Loucy (cell line): ENCODE measurements around the gene ATXN7L1.

Experiments used
- H2AFZ ChIP-seq: fragments of 200-600 bp; sonication (generic); 2 replicates; pipeline ENCODE4 v1.6.0; 2016; ENCODE audit warnings: antibody characterized with exemption, mild to moderate bottlenecking, low read length, moderate library complexity
- H3F3A ChIP-seq: fragments of 200-600 bp; 2 replicates; pipeline ENCODE4 v1.6.0; 2016; ENCODE audit warnings: antibody characterized with exemption, low read depth, mild to moderate bottlenecking
- H3K27me3 ChIP-seq: fragments of 200-600 bp; sonication (generic); 2 replicates; pipeline ENCODE4 v1.6.1; 2014; ENCODE audit warnings: low read length, mild to moderate bottlenecking; ENCODE audit not compliant: insufficient read depth, poor library complexity, severe bottlenecking
- H3K36me3 ChIP-seq: fragments of 200-600 bp; sonication (generic); 2 replicates; pipeline ENCODE4 v1.6.1; 2016; ENCODE audit warnings: low read length; ENCODE audit not compliant: insufficient read depth
- H3K4me1 ChIP-seq: fragments of 200-600 bp; sonication (generic); 2 replicates; pipeline ENCODE4 v1.5.1; 2014; ENCODE audit warnings: low read length, mild to moderate bottlenecking; ENCODE audit not compliant: insufficient read depth, poor library complexity, severe bottlenecking
- H3K4me2 ChIP-seq: fragments of 200-600 bp; sonication (generic); 2 replicates; pipeline ENCODE4 v1.6.0; 2014; ENCODE audit warnings: antibody characterized with exemption, low read length, low read depth, mild to moderate bottlenecking; ENCODE audit not compliant: poor library complexity, severe bottlenecking
- H3K4me3 ChIP-seq: fragments of 200-600 bp; sonication (generic); 2 replicates; pipeline ENCODE4 v1.5.1; 2014; ENCODE audit warnings: low read length, mild to moderate bottlenecking, mixed read lengths; ENCODE audit not compliant: poor library complexity, severe bottlenecking
- H3K79me2 ChIP-seq: fragments of 200-600 bp; sonication (generic); 2 replicates; pipeline ENCODE4 v1.6.1; 2014; ENCODE audit warnings: low read length; ENCODE audit not compliant: insufficient read depth
- H3K9ac ChIP-seq: fragments of 200-600 bp; sonication (generic); 2 replicates; pipeline ENCODE4 v1.6.0; 2014; ENCODE audit warnings: mild to moderate bottlenecking, low read depth, low read length, moderate library complexity; ENCODE audit not compliant: poor library complexity, severe bottlenecking
- H3K9me2 ChIP-seq: fragments of 200-600 bp; sonication (generic); replicated peaks from 2 replicates; pipeline ENCODE4 v1.6.1; 2016; ENCODE audit warnings: low read depth, low read length, mixed read lengths
- H3K9me3 ChIP-seq: fragments of 200-600 bp; sonication (generic); 2 replicates; pipeline ENCODE4 v1.6.1; 2014; ENCODE audit warnings: mild to moderate bottlenecking, antibody characterized with exemption, low read length, low read depth; ENCODE audit not compliant: insufficient read depth
- H4K20me1 ChIP-seq: fragments of 200-600 bp; sonication (generic); 2 replicates; pipeline ENCODE4 v1.6.0; 2014; ENCODE audit warnings: antibody characterized with exemption, low read length, mild to moderate bottlenecking; ENCODE audit not compliant: insufficient read depth, poor library complexity, severe bottlenecking
- EZH2phosphoT487 ChIP-seq: fragments of 200-600 bp; IDR thresholded peaks from 2 replicates; pipeline ENCODE4 v1.6.1; 2018; ENCODE audit warnings: antibody characterized with exemption, mild to moderate bottlenecking, moderate library complexity, borderline replicate concordance
- TF ChIP-seq, protein P1 (sequence below): fragments of 200-600 bp; sonication (generic); conservative IDR thresholded peaks from 2 replicates; pipeline ENCODE4 v1.5.1; 2014; ENCODE audit warnings: mild to moderate bottlenecking, antibody characterized with exemption, low read length

ATXN7L1 gene

DNA sequence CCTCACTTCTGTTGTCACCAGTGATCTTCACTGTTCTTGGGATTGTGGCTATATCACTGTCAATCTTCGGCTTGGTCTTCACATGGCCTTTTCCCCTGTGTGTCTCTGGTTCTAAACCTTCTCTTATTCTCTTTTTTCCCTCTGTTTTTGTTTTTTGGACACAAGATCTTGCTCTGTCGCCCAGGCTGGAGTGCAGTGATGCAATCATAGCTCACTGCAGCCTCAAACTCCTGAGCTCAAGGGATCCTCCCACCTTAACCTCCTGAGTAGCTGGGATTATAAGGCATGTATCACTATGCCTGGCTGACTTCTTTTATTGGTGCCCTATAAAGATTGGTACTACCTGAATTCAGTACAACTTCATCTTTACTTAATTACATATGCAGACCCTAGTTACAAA is 151.7 kb downstream of the ATXN7L1 start:
- Histone ChIP-seq H2AFZ (no peak overlapping the region), H3K27me3 (no peaks in the 10 kb centered on the region), H3K9me2 (no peaks in the 10 kb centered on the region), H3K4me3 (no peak overlapping the region), H3K9me3 (no peaks in the 10 kb centered on the region), H3K4me1 (no peaks in the 10 kb centered on the region), H3K9ac (no peak overlapping the region), H3K4me2 (no peak overlapping the region), H4K20me1 (no peaks in the 10 kb centered on the region), H3F3A (no peaks in the 10 kb centered on the region), H3K79me2 (no peaks in the 10 kb centered on the region), H3K36me3 (no peaks in the 10 kb centered on the region)
- TF ChIP-seq, protein P1, sequence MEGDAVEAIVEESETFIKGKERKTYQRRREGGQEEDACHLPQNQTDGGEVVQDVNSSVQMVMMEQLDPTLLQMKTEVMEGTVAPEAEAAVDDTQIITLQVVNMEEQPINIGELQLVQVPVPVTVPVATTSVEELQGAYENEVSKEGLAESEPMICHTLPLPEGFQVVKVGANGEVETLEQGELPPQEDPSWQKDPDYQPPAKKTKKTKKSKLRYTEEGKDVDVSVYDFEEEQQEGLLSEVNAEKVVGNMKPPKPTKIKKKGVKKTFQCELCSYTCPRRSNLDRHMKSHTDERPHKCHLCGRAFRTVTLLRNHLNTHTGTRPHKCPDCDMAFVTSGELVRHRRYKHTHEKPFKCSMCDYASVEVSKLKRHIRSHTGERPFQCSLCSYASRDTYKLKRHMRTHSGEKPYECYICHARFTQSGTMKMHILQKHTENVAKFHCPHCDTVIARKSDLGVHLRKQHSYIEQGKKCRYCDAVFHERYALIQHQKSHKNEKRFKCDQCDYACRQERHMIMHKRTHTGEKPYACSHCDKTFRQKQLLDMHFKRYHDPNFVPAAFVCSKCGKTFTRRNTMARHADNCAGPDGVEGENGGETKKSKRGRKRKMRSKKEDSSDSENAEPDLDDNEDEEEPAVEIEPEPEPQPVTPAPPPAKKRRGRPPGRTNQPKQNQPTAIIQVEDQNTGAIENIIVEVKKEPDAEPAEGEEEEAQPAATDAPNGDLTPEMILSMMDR: no peak
- no peak for TF ChIP-seq EZH2phosphoT487

DNA sequence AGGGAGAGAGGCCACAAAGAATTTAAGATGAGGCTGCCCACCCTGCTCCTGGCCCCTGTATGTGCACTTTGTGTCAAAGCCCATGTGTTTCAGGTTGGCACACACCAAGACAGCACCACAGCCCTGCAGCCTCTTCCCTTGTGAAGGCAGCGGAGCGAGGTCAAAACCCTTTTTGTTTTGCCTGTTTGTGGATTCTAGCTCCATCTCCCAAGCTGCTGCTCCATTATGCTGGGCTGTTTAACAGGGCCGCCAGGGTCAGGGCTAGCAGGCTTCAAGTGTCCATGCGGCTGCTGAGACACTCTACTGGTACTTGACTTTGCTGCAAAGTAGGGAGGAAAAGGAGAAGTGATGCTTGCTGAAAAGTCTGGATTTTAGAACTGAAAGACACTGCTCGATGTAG is 152.8 kb downstream of the ATXN7L1 start:
- Histone ChIP-seq H3K79me2 (no peaks in the 10 kb centered on the region), H4K20me1 (no peaks in the 10 kb centered on the region), H3K4me1 (no peaks in the 10 kb centered on the region), H3K36me3 (no peaks in the 10 kb centered on the region), H3K9ac (no peak overlapping the region), H3K4me2 (no peak overlapping the region), H2AFZ (no peak overlapping the region), H3K27me3 (no peaks in the 10 kb centered on the region), H3K9me3 (no peaks in the 10 kb centered on the region), H3K9me2 (no peaks in the 10 kb centered on the region), H3F3A (no peaks in the 10 kb centered on the region), H3K4me3 (no peak overlapping the region)
- TF ChIP-seq EZH2phosphoT487: no peak
- TF ChIP-seq, protein P1: no peak

DNA sequence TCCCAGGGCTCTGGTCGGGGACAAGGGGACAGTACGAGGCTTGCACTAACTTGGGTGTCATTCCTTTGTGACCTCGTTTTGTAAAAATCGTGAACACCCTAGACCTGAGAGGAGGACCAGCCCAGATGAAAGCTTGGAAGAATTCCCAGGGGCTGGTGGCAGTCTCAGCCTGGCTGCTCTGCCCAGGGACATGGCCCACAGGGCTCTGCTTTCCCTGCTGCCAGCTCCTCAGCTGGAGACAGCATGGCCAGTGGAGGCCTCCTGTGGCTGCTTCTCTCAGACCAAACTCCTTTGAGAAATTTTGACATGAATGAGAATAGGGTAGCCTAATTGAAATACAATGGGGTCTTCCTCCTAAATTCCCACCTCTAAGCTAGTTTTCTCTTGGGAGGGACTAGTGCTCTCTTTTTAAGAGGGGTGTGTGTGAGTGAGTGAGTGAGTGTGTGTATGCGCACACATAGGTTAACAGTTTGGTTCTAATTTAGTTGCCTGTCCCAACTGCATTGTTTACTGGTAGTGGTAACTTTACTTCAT is 154.8 kb downstream of the ATXN7L1 start:
- no peak overlapping the region for H3K4me2 ChIP-seq
- H3K79me2 ChIP-seq: no peaks in the 10 kb centered on the region
- TF ChIP-seq EZH2phosphoT487: no peak
- TF ChIP-seq, protein P1: no peak
- H3K9me2 ChIP-seq: no peaks in the 10 kb centered on the region
- H3K4me1 ChIP-seq: no peaks in the 10 kb centered on the region
- no peak overlapping the region for H2AFZ ChIP-seq
- no peaks in the 10 kb centered on the region for H3F3A ChIP-seq
- no peaks in the 10 kb centered on the region for H3K36me3 ChIP-seq
- no peaks in the 10 kb centered on the region for H3K27me3 ChIP-seq
- H3K9me3 ChIP-seq: no peaks in the 10 kb centered on the region
- H3K9ac ChIP-seq: no peak overlapping the region
- no peak overlapping the region for H3K4me3 ChIP-seq
- no peaks in the 10 kb centered on the region for H4K20me1 ChIP-seq
